HG03378 (cell line): ENCODE data around the gene RASGRP4.
"Not testable (repeated sequence)": the region's sequence is repeated elsewhere in the genome, so short reads cannot be mapped to it uniquely, and the experiment has no call there.

Experiments used
- ATAC-seq: cut with Tn5 transposase; IDR thresholded peaks from one replicate; pipeline ENCODE4 v1.9.1; 2021; ENCODE audit warnings: mild to moderate bottlenecking, moderate library complexity; ENCODE audit not compliant: unreplicated experiment

Gene RASGRP4

DNA sequence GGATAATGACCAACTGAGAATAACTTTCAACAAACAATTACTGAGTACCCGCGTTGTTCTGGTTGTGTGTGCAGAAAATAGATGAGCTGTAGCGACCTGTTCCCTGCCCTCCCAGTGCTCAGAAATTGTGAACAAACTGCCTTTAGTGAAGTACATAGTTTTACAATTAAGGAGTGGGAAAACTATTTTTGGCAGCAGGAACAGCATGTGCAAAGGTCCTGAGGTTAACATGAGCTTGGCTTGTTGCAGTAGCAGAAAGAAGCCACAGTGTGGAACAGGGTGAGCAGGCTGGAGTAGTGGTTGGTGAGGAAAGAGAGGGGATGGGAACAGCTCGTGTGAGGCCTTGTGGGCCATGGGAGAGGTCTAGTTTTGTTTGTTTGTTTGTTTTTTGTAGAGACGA is 23.5 kb upstream of the RASGRP4 start:
- no peak for ATAC-seq

DNA sequence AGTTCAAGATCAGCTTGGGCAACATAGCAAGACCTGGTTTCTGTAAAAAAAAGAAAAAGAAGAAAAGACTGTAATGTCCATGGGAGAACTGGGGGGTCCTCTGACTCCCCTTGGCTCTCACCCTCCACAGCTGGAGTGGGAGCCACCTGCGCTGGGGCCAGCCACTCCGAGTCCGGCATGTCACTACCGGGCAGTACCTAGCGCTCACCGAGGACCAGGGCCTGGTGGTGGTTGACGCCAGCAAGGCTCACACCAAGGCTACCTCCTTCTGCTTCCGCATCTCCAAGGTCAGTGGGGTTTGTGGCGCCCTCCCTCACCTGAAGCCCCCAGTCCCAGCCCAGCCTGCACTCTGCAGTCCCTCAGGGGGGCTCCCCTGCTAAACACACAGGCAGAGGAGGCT is 22.2 kb upstream of the RASGRP4 start:
- no peak for ATAC-seq

DNA sequence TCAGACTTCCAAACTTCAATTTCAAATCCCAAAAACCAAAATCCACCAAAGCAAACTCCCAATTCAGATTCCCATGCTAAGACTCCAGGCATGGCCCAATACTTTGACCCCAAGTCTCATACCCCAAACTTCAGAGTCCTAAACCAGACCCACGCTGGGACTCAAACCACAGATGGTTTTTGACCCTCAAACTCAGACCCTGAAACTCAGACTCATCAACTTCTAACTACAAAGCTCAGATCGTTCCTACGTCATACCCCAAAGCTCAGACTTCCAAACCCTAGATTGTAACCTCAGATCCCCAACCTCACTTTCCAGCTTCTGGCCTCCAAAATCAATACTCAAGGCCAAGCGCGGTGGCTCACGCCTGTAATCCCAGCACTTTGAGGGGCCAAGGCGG is 19.3 kb upstream of the RASGRP4 start:
- ATAC-seq: no peak

DNA sequence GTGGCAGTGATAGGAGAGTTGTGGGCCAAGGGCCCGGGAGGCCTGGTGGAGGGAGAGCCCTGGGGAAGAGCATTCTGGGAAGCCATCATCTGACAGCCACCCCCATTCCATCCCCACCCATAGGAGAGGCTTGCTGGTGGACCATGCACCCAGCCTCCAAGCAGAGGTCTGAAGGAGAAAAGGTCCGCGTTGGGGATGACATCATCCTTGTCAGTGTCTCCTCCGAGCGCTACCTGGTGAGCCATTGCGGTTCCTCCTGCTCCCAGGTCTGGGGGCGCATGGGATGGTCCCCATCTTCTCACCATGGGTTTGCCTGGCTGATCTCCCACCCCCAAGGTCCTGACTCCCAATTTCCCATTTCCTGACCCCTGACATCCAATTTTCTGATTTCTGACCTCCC is 18.0 kb upstream of the RASGRP4 start:
- no peak for ATAC-seq

DNA sequence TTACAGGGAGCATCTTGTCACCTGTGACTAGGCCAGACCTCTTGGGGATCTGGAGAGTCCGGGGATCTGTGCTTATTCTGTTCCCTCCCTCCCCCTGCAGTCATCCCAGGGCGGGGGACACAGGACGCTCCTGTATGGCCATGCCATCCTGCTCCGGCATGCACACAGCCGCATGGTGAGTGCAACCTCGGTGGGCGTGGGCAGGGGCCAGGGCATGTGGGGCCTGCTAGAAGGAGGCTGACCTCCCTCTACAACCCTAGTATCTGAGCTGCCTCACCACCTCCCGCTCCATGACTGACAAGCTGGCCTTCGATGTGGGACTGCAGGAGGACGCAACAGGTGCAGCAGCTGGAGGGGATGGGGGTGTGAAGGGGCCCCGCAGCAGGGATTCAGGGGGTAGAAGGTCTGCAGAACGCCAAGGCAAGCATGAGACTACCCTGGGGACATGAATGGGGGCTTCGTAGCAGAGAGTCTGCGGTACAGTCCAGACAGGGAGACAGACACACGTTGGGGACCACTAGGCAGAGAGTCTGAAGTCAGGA is 17.5 kb upstream of the RASGRP4 start:
- no peak for ATAC-seq

DNA sequence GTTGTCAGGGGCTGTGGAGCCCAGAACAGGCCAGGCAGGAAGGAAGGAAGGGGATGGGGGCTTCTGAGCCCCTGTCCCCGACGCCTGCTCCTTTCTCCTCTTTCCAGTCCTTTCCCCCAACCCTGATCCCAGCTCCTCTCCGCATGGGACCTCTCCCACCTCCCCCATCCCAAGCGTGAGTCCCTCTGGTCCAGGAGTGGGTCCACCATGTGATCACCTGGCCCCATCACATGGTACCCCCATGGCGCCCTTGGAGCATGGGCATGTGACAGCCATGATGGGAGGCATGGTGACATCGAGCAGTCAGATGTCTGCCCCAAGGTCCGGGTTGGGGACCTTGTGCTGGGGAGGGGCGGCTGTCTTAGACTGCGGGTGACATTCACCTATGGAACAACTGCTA is 16.7 kb upstream of the RASGRP4 start:
- no peak for ATAC-seq

DNA sequence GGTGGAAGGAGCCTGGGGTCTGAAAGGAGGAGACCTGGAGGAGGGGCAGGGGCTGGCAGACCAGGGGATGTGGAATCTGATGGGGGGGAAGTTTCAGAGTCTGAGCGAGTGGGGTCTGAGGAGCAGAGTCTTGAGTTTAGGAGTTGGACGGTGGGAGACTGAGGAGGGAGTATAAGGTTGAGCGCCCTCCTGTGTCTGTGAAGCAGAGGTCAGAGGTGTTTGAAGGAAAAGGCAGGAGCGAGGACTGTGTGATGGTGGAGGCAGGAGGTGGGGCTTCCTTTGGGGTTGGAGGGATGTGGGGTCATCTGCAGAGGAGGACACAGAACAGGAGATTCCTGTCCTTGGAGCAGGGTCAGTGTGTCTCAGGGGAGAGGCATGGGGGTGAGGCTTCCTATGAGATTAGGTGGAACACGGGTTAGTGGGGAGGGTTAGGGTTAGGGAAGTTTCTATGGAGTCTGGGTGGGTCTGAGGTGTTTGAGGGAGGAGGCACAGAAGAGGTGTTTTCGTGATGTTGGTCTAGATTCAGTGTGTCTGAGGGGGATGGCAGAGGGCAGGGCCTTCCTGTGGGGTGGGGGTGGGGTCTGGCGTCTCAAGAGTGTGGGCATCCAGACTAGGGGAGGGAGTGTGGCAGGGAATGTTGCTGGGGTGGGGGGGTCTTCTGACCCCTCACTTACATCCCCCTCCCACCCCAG is 15.8 kb upstream of the RASGRP4 start:
- ATAC-seq: no peak

DNA sequence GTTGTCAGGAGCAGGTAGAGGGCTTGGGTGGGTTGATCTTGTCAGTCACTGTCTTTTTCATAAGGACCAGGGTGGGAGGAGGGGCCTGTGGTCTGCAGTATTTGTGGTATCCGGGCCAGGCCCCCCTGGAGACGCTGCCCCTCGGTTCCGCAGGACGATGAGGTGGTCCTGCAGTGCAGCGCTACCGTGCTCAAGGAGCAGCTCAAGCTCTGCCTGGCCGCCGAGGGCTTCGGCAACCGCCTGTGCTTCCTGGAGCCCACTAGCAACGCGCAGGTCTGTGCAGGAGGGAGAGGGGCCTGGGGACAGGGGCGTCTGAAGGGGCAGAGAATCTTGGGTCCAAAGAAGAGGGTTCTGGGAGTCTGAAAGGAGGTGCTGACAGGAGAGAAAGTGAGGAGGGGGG is 14.6 kb upstream of the RASGRP4 start:
- ATAC-seq: no peak

DNA sequence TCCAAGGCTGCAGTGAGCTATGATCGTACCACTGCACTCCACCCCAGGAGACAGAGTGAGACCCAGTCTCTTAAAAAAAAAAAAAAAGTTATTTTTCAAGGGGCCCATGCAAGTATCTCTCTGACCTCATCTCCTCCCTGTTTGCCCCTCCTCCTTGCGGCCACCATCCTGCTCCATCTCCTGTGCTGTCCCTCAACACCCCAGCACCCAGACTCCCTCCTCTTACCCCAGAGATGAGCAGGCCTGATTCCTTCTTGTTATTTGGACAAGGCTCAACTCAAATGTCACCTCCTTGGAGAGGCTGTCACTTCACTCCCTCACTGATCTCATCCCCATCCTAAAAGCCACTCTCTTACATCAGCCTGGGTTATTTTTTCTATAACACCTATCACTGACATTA is 11.9 kb upstream of the RASGRP4 start:
- no peak for ATAC-seq

DNA sequence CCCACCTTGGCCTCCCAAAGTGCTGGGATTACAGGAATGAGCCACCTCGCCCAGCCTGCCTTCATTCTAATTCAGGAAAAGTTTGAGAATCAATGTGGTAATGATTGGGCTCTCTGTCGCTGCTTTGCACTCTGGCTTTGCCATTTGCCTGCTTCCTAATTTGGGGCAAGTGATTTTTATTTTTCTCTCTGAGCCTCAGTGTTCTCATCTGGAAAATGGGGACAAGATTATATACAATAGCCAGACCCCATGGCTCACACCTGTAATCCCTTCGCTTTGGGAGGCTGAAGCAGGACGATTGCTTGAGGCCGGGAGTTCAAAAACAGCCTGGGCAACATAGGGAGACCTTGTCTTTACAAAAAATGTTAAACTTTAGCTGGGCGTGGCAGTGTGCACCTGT is 11.3 kb upstream of the RASGRP4 start:
- ATAC-seq: no peak

DNA sequence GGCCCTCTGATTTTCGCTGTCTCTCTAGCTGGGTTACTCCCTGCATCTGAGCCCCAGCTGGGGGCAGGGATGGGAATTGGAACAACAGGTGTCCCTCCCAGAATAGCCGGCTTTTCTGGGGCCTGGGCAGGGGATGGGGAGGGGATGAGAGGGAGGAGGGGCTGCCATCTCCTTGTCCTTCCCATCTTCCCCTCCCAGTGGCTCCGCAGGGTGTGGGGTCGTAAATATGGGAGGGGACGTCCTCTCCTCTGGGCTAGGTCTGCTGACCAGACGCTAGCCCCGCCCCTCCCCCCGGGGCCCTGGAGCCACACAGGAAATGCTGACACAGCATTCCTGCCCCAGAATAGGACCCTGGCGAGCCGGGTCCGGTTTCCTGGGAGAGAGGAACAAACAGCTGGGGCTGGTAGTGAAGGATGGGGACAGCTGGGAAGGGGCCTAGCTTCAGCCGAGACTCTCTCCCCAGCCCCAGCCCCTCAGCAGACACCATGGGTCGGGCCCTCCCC is 8.6 kb upstream of the RASGRP4 start:
- no peak for ATAC-seq

DNA sequence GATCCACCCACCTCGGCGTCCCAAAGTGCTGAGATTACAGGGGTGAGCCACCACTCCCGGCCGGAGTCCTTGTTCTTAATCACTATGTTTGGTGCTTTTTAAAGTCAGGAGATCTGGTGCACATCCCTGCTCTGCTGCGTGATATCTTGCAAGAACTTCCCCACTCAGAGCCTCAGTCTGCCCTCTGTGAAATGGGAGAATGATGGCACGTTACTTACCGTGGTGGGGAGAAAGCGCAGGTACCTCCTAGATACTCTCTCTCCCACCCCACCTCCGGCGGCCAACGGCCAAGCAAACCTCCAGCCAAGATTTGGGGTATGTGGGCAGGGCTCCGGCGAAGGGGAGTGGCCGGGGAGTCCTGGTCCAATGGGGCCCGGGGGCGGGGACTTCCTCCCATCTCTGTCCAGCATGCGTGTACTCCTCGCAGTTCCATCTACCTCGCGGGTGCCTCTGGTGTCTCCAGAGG is 7.3 kb upstream of the RASGRP4 start, which contains the start of gene RYR1:
RYR1 (plus strand) TSS at position 424 of the 466 bp plus-strand sequence. CDS start 139 bp downstream, outside the sequence.
- ATAC-seq: no peak

DNA sequence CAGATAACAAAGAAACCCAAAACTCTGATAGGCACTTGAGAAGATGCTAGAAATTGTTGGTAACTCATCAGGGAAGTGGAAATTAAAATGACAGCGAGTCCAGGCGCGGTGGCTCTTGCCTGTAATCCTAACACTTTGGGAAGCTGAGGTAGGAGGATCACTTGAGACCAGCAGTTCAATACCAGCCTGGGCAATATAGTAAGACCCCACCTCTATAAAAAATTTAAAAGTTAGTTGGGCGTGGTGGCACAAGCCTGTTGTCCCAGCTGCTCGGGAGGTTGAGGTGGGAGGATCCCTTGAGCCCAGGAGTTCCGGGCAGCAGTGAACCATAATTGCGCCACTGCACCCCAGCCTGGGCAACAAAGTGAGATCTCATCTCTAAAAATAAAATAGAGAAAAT is 4.9 kb upstream of the RASGRP4 start:
- ATAC-seq: no peak

DNA sequence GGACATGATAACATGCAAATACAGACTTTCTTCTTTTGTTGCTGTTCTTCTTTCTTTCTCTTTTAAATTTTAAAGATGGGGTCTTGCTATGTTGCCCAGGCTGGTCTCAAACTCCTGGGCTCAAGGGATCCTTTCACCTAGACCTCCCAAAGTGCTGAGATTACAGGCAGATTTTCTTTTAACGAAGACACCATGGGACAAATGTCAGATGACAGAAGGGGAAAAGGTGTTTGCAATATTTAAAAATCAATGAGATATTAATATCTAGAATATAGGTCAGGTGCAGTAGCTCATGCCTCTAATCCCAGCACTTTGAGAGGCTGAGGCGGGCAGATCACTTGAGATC is 3.8 kb upstream of the RASGRP4 start:
- ATAC-seq: no peak

DNA sequence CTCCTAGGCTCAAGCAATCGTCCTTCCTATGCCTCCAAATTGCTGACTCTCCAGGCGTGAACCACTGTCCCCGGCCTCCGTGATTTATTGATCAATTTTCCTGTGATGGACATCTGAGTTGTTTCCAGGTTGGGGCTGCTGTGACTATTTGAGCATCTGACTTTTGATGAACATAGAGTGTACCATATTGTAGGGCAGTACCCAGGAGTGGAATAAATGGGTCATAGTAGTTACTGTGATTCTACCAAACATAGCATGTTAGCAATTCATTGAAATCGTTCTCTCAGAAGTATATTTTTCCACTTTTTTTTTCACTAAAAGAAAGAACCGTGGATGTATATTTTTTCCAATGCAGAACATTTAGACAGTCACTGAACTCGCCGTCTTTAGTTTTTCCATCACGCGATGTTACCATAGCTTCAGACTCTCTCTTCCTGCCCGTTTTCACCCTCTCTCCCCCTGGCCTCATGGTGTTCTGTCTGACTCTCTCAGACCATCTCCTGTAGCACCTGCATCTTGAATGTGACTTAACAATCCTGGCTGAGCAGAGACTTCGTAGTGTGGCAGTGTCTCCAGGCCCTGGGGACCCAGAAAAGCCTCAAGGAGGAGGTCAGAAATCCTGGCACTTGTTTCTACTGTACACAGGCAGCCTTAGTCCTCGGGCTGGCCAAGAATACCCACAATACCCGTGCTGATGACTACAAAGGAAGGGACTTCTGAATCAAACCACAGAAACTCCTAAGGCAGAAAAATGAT is 3.2 kb upstream of the RASGRP4 start:
- ATAC-seq: no peak

DNA sequence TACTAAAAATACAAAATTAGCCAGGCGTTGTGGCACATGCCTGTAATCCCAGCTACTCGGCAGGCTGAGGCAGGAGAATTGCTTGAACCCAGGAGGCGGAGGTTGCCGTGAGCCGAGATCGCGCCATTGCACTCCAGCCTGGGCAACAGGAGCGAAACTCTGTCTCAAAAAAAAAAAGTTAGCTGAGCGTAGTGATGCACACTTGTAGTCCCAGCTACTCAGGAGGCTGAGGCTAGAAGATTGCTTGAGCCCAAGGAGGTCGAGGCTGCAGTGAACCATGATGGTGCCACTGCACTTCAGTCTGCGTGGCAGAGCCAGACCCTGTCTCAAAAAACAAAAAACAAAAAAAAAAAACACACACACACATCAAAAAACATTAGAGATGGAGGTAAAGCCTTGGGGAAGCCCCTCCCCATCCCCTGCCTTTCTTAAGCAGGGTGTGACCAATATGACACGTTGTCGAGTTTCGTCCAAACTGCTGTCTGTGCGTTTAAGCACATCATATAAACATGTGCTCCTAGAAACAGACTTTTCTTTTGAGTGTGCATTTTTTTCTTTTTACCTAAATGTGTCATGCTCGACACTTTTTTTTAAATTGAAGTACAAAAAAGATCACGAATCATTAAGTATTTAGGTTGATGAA is 1.1 kb upstream of the RASGRP4 start:
- not testable (repeated sequence) for ATAC-seq

DNA sequence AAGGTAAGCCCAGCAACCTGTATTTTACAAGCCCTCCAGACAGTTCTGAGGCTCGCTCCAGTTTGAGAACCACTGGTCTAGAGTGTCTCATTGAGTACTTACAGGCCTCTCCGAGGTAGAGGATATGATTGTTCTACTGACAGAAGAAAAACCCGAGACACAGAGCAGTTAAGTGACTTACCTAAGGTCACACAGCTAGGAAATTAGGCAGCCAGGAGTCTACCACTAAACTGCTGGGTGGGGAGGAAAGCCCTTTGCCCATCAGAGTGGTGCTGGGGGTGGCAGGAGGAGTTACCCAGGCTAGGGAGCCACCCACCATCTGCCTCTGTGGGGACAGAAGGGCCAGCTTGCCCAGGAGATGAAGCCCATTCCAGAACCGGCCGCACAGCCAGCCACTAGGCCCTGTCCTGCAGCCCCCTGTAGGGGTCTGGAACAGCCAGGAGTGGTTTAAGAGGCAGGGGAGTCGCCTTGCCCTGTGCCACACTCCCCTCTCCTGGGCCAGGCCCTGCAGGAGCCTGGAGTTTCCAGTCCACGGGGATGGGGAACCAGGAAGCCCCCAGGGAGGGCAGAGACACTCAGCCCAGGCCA is 703 bp downstream of the RASGRP4 start:
- ATAC-seq: no peak

DNA sequence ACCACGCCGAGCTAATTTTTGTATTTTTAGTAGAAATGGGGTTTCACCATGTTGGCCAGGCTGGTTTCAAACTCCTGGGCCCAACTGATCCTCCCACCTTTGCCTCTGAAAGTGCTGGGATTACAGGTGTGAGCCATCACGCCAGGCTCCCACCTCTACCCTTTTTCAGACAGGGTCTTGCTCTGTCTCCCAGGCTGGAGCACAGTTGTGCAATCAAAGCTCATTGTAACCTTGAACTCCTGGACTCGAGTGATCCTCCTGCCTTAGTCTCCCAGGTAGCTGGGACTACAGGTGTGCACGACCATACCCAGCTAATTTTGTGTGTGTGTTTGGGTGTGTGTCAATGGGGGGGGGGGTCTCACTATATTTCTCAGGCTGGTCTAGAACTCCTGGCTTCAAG is 1.7 kb downstream of the RASGRP4 start:
- ATAC-seq: no peak

DNA sequence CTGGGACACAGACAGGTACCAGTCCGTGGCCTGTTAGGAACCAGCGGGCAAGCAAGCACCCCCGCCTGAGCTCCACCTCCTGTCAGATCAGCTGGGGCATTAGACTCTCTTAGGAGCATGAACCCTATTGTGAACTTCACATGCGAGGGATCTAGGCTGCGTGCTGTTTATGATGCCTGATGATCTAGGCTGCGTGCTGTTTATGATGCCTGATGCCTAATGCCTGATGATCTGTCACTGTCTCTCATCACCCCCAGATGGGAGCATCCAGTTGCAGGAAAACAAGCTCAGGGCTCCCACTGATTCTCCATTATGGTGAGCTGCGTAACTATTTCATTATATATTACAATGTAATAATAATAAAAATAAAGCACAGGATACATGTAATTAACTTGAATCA is 3.6 kb downstream of the RASGRP4 start:
- ATAC-seq: no peak

DNA sequence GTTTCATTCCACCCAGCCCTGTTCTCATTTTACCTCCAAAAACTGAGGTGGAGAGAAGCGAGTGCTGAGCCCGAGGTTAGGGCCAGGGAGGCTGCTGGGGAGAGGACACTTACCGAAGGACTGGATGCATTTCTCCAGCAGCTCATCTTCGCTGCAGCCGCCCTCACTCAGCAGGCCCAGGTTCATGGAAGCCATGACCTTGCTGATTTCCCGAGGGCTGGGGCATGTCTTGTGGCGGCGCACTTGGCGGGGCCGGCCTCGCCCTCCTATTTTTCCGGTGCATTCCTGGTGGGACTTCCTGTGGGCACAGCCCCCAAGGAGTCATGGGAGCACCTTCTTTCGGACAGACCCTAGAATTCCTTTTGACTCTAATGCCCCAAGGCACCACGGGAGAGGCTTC is 4.2 kb downstream of the RASGRP4 start:
- ATAC-seq: no peak

DNA sequence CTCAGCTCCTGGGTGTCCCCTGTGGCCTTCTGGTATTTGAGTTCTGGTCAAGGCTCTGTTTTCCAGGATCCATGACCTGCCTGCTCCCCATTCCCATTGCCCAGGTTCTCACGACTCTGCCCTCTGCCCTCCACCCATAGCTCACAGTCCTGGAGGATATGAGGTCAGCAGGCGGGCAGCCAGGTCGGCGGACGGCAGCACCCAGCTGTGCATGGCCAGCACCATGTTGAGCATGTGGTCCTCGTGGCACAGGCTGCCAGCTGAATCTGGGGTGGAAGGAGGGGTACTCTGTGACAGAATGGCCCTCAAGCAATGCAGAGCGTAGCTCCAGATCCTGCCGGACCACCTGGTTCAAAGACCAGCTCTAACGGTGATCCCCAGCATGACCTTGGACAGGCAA is 5.1 kb downstream of the RASGRP4 start:
- no peak for ATAC-seq
